HG03108 (cell line): ENCODE measurements around the gene PGS1.
A peak's percentile ranks its signal among the peaks of the same experiment; 100 is the strongest.

Experiments
- ATAC-seq: cut with Tn5 transposase; IDR thresholded peaks from one replicate; pipeline ENCODE4 v1.9.1; 2021; ENCODE audit warnings: moderate library complexity; ENCODE audit not compliant: unreplicated experiment

Gene PGS1

DNA sequence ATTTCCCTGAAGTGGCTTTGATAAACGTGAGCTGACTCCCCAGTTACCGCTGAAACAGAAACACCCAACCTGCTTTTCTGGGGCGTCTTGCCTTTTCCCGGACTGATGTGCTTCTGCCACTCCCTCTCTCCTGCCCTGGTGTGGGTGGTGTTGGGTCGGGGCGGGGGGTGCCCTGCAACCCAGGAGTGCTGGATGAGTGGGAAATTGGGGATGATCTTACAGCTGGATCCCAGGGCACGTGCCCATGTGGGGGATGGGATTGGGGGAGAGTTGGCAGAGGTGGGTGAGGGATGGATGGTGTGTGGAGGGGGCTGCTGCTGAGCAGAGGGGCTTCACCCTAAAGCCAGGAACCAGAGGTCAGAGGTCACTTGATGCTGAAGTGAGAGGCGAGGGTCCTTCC lies 28.5 kb downstream of the PGS1 start:
- no peak for ATAC-seq

GRCh38 chr17:78407387-78408000 lies 29.0 kb downstream of the PGS1 start:
- ATAC-seq = no peak

GRCh38 chr17:78408476-78409050 lies 30.1 kb downstream of the PGS1 start:
- ATAC-seq = no peak

- no peak for ATAC-seq
These were observed 30.9 kb downstream of the PGS1 start for GRCh38 chr17:78409191-78409928.

DNA sequence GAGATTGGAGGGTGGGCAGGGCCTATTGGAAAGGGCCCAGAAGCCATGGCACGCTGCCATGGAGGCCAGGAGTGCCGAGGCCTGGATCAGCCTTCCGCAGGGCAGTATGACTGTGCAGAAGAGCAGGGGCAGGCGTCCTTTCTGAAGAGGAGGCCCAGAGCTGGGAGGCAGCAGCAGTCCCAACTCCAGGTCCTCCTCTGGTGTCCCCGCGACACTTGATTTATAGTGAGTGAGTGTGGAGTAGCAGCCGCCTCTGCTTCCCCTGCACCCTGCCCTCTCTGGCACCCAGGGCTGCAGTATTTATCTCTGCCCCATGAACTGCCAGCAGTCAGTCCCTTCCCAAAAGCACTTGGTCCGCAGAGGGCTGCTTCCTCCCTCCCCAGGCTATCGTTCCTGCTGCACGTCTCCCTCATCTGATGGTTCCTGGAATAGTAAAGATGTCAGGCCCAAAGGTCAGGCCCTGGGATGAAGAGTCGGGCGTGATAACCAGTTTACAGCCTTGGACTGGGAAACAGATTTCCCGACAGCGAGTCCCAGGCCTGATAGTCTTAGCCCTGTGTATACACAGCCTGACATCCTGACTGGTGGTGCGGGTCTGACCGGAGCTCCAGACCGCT lies 32.9 kb downstream of the PGS1 start:
- ATAC-seq = no peak

GRCh38 chr17:78412403-78412802 lies 34.0 kb downstream of the PGS1 start:
- ATAC-seq = no peak

DNA sequence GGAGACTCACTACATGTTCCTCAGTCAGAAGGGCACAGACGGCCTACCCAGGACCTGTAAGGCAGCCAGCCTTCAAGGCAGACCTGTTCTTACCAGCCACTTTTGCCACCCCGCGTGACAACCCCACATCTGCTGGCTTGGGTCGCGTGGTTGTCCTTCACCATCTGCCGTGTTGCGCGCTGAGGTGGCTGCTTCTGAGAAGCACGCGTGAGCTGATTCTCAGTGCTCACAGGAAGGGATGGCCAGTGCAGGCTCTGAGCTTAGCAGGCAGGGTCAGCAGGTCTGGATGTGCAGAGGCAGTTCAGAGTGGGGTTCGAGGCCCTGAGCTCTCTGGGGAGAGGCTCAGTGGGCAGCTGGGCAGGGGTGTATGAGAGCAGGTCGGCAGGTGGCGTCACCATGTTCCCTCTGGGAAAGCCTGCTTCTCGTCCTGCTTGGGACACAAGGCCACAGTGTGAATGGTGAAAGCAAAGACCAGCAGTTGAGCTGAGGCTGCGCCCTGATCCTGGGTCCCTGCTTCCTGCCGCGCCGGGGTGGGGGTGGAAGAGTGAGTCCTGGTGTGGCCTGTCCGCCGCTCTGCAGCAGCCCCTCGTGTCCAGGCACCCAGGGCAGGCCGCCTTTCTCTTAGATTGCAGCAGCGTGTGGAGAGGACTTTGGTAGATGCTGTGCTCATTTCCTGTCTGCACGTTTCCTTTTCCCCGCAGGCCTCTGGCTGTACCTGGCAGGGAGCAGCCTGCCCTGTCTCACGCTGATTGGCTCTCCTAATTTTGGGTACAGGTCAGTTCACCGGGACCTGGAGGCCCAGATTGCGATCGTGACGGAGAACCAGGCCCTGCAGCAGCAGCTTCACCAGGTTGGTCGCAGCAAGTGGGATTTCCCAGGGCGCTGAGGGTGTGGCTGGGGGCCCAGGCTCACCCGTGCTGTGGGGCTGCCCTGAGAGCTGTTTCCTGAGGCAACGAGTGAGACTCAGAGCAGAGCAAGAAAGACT lies 36.0 kb downstream of the PGS1 start:
- no peak for ATAC-seq

DNA sequence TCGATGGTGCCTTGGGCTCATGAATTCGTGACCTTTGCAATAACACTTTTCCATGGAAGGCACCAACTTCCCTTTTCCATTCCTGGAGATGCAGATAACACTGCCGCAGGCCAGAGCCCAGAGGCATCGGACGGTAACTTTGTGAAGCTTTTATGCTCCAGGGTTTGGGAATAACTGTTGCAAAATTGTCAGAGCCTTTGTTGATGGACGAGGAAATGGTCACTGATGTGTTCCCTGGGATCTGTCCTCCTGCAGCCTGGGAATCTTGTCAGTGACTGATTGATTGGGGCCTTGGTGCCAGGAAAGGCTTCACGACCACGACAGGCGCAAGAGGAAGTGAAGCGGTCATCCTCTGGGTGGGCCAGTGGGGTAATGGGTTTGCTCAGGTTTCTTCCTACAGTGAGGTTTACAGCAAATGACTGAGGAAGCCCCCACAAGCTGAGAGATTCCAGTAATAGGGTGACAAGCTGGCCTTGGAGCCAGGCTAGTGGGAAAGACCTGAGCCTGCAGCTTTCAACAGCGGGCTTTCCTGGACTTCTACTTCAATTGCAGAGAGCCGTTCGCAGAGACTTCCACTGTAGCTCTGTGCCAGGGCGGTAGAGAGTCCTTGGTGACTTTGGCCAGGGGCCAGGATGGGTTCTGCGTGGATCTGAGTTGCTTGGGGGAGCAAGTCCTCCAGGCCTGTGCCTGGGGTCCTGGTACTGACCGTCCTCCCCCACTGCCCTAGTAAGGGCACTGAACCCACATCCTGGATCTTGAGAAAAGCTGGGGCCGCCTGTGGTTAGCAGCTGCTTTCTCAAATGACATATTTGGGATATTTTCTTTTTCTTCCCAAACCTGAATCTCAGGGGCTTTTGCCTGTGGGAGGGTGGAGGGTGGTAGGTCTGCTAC lies 37.6 kb downstream of the PGS1 start:
- no peak for ATAC-seq

- ATAC-seq = no peak
These were observed 38.5 kb downstream of the PGS1 start for GRCh38 chr17:78416791-78417530.

GRCh38 chr17:78417531-78417909 lies 39.1 kb downstream of the PGS1 start:
- no peak for ATAC-seq

- ATAC-seq = no peak
These were observed 40.0 kb downstream of the PGS1 start for GRCh38 chr17:78418326-78419026.

GRCh38 chr17:78419970-78420815 lies 41.7 kb downstream of the PGS1 start:
- ATAC-seq = no peak

DNA sequence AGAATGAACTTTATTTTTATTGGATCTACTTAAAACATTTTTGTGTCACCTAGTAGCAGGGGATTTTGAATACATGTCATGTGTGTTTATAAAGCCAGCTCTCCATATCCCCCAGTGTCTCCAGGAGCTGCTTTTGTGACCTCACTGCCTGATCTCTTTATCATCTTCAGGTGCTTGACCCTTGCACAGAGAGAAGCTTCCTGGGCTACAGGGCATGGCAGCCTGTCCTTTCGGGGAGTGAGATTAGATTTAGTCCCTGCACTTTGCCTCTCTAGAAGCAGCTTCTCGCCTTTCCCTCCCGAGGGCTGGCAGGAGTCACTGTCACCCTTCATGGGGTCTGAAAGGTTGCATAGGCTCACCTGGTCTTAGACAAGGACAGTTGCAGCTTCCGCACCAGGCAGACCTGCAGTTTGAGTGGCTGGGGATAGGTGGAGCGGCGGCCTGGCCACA lies 42.7 kb downstream of the PGS1 start:
- no peak for ATAC-seq

DNA sequence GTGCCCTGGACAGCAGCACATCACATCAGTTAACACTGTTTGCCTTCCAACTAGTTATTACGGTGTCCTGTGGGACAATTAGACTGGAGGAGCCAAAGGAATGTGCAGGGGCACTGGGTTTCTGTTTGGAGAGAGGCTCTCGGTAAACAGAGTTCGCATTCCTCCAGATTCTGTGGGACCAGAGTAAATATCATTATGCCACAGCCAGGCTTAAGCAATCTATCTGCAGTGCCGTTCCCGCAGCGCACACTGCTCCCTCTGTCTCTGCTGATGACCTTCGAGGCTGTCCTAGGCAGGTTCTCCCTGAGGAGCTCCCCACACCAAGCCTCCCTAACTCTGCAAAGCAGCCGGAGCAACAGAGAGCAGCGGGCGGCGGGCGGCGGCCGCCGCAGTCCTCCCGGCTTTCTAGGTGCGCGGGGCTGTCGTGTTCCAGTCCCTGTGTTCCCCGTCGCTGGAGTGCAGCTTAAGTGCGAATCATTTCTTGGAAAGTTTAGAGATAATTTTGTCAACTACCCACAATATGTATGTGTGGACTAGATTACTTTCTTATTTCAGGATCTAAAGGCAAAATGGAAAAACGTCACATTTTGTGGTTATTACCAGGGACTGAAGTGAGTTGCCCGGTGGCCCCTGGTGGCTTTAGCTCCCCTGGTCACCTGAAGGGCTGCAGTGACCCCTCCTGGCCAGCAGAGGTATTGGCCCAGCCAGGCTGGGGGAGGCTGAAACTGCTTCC lies 43.3 kb downstream of the PGS1 start:
- peak; percentile 50 for ATAC-seq

DNA sequence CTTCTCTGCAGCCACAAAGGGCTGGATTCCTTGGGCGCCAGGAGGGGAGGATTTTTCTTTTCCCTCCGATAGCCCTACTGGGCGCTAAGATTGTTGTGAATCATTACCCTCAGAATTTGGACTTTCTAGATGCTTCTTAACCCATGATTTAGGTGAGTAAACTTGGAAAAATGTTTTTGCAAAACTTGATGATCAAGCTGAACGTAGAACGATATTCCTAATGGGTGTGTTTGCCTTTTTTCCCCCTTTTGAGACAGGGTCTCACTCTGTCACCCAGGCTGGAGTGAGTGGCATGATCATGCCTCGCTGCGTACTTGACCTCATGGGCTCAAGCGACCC lies 43.8 kb downstream of the PGS1 start:
- ATAC-seq = no peak

GRCh38 chr17:78422872-78423588 lies 44.6 kb downstream of the PGS1 start:
- no peak for ATAC-seq
